Panc1 (cell line): Measurements from ENCODE around the gene IFITM1.

ENCODE experiments used
- POLR2AphosphoS5 ChIP-seq: IDR thresholded peaks from 2 replicates; pipeline ENCODE4 v1.6.1; 2012; ENCODE audit warnings: mild to moderate bottlenecking, low read depth, low read length, moderate library complexity
- TF ChIP-seq, protein P1 (sequence below): fragments of 450-650 bp; IDR thresholded peaks from 2 replicates; pipeline ENCODE4 v1.5.1; 2017; ENCODE audit warnings: mild to moderate bottlenecking

GRCh38 chr11:280706-281485 lies 32.9 kb upstream of the IFITM1 start:
- TF ChIP-seq, protein P1, sequence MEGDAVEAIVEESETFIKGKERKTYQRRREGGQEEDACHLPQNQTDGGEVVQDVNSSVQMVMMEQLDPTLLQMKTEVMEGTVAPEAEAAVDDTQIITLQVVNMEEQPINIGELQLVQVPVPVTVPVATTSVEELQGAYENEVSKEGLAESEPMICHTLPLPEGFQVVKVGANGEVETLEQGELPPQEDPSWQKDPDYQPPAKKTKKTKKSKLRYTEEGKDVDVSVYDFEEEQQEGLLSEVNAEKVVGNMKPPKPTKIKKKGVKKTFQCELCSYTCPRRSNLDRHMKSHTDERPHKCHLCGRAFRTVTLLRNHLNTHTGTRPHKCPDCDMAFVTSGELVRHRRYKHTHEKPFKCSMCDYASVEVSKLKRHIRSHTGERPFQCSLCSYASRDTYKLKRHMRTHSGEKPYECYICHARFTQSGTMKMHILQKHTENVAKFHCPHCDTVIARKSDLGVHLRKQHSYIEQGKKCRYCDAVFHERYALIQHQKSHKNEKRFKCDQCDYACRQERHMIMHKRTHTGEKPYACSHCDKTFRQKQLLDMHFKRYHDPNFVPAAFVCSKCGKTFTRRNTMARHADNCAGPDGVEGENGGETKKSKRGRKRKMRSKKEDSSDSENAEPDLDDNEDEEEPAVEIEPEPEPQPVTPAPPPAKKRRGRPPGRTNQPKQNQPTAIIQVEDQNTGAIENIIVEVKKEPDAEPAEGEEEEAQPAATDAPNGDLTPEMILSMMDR = no peak
- TF ChIP-seq POLR2AphosphoS5 = no peak
